Fibroblast of skin of left biceps (primary cell): ENCODE measurements around the gene SDC1.
A peak's percentile ranks its signal among the peaks of the same experiment; 100 is the strongest.
"Not testable (repeated sequence)": the region's sequence is repeated elsewhere in the genome, so short reads cannot be mapped to it uniquely, and the experiment has no call there.

Experiments
- DNase-seq, 2 experiments: peaks; one replicate each; pipeline ENCODE4 v3.0.0-alpha.2; 2013; ENCODE audit warnings: low read depth in 2 of 2

SDC1 gene

GRCh38 chr2:20224716-20225293 is at the start of gene SDC1:
SDC1 (minus strand) TSS chr2:20225130; CDS start chr2:20224867, 263 bp downstream.
- DNase-seq: no peak

GRCh38 chr2:20273042-20273441 is 48.1 kb upstream of the SDC1 start:
- no peak for DNase-seq

GRCh38 chr2:20268317-20268716 is 43.4 kb upstream of the SDC1 start:
- DNase-seq: not testable (repeated sequence)

GRCh38 chr2:20267529-20267928 is 42.6 kb upstream of the SDC1 start:
- no peak for DNase-seq

GRCh38 chr2:20264629-20265028 is 39.7 kb upstream of the SDC1 start:
- no peak for DNase-seq

- no peak for DNase-seq
These were observed 32.5 kb upstream of the SDC1 start for GRCh38 chr2:20257411-20257810.

- DNase-seq: no peak
These were observed 29.8 kb upstream of the SDC1 start for GRCh38 chr2:20254731-20255130.

- no peak for DNase-seq
These were observed 25.5 kb upstream of the SDC1 start for GRCh38 chr2:20250436-20250835.

- DNase-seq: no peak
These were observed 24.2 kb upstream of the SDC1 start for GRCh38 chr2:20249170-20249569.

GRCh38 chr2:20247084-20247483 is 22.2 kb upstream of the SDC1 start:
- no peak for DNase-seq

- DNase-seq: not testable (repeated sequence)
These were observed 18.7 kb upstream of the SDC1 start for GRCh38 chr2:20243637-20244036.

- DNase-seq: no peak
These were observed 17.9 kb upstream of the SDC1 start for GRCh38 chr2:20242727-20243377.

GRCh38 chr2:20241973-20242726 is 17.2 kb upstream of the SDC1 start:
- no peak for DNase-seq

- DNase-seq: not testable (repeated sequence)
These were observed 15.4 kb upstream of the SDC1 start for GRCh38 chr2:20240291-20240690.

- no peak for DNase-seq
These were observed 11.6 kb upstream of the SDC1 start for GRCh38 chr2:20236496-20236895.

- no peak for DNase-seq
These were observed 10.8 kb upstream of the SDC1 start for GRCh38 chr2:20235655-20236305.

- DNase-seq: not testable (repeated sequence)
These were observed 9.7 kb upstream of the SDC1 start for GRCh38 chr2:20234597-20234996.

- DNase-seq: no peak
These were observed 7.9 kb upstream of the SDC1 start for GRCh38 chr2:20232837-20233207.

- DNase-seq: no peak
These were observed 6.7 kb upstream of the SDC1 start for GRCh38 chr2:20231598-20232026.

GRCh38 chr2:20231159-20231558 is 6.2 kb upstream of the SDC1 start:
- DNase-seq: no peak

GRCh38 chr2:20230114-20230425 is 5.1 kb upstream of the SDC1 start:
- no peak for DNase-seq

GRCh38 chr2:20229322-20230113 is 4.6 kb upstream of the SDC1 start:
- DNase-seq: peak; percentile 62
